ENCODE results near the gene TOP3B. TPM values are rescaled to one million over a fixed set of nuclear protein-coding genes. Genes with fewer than 3 reads are reported as not detected.

Gene TOP3B, protein sequence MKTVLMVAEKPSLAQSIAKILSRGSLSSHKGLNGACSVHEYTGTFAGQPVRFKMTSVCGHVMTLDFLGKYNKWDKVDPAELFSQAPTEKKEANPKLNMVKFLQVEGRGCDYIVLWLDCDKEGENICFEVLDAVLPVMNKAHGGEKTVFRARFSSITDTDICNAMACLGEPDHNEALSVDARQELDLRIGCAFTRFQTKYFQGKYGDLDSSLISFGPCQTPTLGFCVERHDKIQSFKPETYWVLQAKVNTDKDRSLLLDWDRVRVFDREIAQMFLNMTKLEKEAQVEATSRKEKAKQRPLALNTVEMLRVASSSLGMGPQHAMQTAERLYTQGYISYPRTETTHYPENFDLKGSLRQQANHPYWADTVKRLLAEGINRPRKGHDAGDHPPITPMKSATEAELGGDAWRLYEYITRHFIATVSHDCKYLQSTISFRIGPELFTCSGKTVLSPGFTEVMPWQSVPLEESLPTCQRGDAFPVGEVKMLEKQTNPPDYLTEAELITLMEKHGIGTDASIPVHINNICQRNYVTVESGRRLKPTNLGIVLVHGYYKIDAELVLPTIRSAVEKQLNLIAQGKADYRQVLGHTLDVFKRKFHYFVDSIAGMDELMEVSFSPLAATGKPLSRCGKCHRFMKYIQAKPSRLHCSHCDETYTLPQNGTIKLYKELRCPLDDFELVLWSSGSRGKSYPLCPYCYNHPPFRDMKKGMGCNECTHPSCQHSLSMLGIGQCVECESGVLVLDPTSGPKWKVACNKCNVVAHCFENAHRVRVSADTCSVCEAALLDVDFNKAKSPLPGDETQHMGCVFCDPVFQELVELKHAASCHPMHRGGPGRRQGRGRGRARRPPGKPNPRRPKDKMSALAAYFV
- 10 to 100 TPM; 39.3 to 45.2 (median 41.3) TPM for total RNA-seq

GRCh38 chr22:21982338-21982965, at the start of gene TOP3B:
TOP3B (minus strand) TSS chr22:21982787; CDS start chr22:21975709, 7,078 bp downstream.
- H3K4me1 Mint-ChIP-seq (ENCODE audit: low read depth): peaks cover 30% of the 10 kb centered on the region
- no peaks in the 10 kb centered on the region for H3K9me3 Mint-ChIP-seq
- ATAC-seq (peak; percentile 97 to 98), DNase-seq (peak; percentile 77)
- peak within 1 kb of the TSS; percentile 92 for H3K4me3 Mint-ChIP-seq
- no peaks in the 10 kb centered on the region for H3K36me3 Mint-ChIP-seq (ENCODE audit: insufficient read depth)
- H3K27me3 Mint-ChIP-seq (ENCODE audit: low read depth): no peaks in the 10 kb centered on the region

GRCh38 chr22:22031183-22031945, 48.8 kb upstream of the TOP3B start:
- DNase-seq (no peak), ATAC-seq (no peak)
- Mint-ChIP-seq H3K4me1 (ENCODE audit: low read depth) (no peaks in the 10 kb centered on the region), H3K27me3 (ENCODE audit: low read depth) (peaks cover 4% of the 10 kb centered on the region), H3K36me3 (ENCODE audit: insufficient read depth) (no peaks in the 10 kb centered on the region), H3K4me3 (no peak overlapping the region), H3K9me3 (no peaks in the 10 kb centered on the region)

- Mint-ChIP-seq H3K36me3 (ENCODE audit: insufficient read depth) (no peaks in the 10 kb centered on the region), H3K4me1 (ENCODE audit: low read depth) (no peaks in the 10 kb centered on the region), H3K9me3 (no peaks in the 10 kb centered on the region), H3K4me3 (no peak overlapping the region), H3K27me3 (ENCODE audit: low read depth) (peaks cover 4% of the 10 kb centered on the region)
- ATAC-seq (no peak), DNase-seq (no peak)
Measured at GRCh38 chr22:22030493-22031182, 48.1 kb upstream of the TOP3B start.

DNA sequence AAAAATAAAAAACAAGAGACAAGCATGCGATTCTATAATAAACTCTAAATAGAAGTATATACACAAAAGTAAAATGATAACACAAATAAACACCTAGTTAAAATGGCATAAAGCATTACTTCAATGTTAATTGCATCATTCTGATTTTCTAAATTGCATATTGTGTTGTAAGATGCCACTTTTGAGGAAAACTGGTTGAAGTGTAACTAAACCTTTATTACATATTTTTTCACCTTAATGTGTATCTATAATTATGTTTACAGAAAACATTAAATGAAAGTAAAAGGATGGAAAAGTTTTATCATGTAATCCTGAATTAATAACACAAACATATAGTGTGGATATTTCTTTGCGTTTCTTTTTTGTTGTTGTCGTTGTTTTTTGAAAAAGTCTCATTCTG, 45.4 kb upstream of the TOP3B start:
- no peak for DNase-seq
- Mint-ChIP-seq H3K4me1 (ENCODE audit: low read depth) (no peaks in the 10 kb centered on the region), H3K9me3 (no peaks in the 10 kb centered on the region), H3K27me3 (ENCODE audit: low read depth) (no peaks in the 10 kb centered on the region), H3K36me3 (ENCODE audit: insufficient read depth) (no peaks in the 10 kb centered on the region), H3K4me3 (no peak overlapping the region)
- no peak for ATAC-seq

GRCh38 chr22:22026157-22026831, 43.7 kb upstream of the TOP3B start:
- no peaks in the 10 kb centered on the region for H3K9me3 Mint-ChIP-seq
- no peak overlapping the region for H3K4me3 Mint-ChIP-seq
- no peaks in the 10 kb centered on the region for H3K36me3 Mint-ChIP-seq (ENCODE audit: insufficient read depth)
- ATAC-seq (no peak), DNase-seq (no peak)
- H3K4me1 Mint-ChIP-seq (ENCODE audit: low read depth): no peaks in the 10 kb centered on the region
- H3K27me3 Mint-ChIP-seq (ENCODE audit: low read depth): no peaks in the 10 kb centered on the region

DNA sequence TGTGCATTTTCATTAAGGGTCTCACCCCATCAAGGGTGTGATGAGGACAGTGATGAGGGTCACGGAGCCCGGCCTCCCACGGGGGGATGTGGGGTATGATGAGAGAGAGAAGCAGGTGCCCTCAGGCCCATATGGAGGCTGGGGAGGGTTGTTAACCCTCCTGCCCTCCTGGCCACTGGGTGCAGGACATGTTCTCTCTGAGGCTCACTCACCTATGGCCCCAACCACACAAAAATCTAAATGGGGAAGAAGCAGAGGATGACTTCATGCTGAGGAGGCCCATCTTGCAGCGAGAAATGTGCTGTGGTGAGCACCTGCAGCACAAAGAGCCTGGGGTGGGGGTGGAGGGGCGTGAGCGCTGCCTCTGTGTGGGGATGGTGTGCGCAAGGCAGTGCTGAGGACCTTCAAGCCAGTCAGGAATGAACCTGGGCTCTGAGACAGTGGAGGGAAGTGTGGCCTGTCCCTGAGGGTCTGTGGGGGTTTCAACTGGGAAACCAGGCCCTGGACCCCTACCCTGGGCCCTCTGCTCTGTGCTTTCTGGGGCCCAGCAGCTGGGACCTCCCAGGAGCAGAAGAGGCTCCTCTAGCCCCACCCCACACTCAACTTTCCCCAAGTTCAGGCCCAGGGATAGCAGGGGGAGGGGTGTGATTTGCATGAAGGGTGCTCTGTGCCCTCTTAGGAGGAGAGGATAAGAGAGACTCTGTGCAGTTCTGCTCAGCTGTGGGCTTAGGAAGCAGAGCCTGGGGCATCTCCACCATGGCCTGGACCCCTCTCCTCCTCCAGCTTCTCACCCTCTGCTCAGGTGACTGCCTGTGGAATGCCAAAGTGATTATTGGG, 43.0 kb upstream of the TOP3B start:
- no peaks in the 10 kb centered on the region for H3K4me1 Mint-ChIP-seq (ENCODE audit: low read depth)
- no peak for DNase-seq
- no peak overlapping the region for H3K4me3 Mint-ChIP-seq
- no peaks in the 10 kb centered on the region for H3K27me3 Mint-ChIP-seq (ENCODE audit: low read depth)
- H3K9me3 Mint-ChIP-seq: no peaks in the 10 kb centered on the region
- H3K36me3 Mint-ChIP-seq (ENCODE audit: insufficient read depth): no peaks in the 10 kb centered on the region
- ATAC-seq: no peak

DNA sequence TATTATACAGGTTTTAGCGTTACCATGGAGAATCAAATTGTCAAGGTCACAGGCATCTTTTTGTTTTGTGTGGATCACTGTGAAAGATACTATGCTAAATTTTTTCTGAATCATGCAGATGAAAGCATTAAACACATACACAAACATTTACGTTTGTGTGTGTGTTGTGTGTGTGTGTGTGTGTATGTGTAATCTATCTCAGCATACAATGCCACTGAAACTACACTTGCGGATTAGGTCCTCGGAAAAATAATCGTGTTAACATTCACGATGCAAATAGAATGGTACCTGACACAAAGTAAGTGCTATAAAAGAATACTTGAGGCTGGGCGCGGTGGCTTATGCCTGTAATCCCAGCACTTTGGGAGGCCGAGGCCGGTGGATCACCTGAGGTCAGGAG, 41.9 kb upstream of the TOP3B start:
- Mint-ChIP-seq H3K27me3 (ENCODE audit: low read depth) (no peaks in the 10 kb centered on the region), H3K36me3 (ENCODE audit: insufficient read depth) (no peaks in the 10 kb centered on the region), H3K4me1 (ENCODE audit: low read depth) (no peaks in the 10 kb centered on the region), H3K9me3 (no peaks in the 10 kb centered on the region), H3K4me3 (no peak overlapping the region)
- no peak for DNase-seq
- ATAC-seq: no peak

DNA sequence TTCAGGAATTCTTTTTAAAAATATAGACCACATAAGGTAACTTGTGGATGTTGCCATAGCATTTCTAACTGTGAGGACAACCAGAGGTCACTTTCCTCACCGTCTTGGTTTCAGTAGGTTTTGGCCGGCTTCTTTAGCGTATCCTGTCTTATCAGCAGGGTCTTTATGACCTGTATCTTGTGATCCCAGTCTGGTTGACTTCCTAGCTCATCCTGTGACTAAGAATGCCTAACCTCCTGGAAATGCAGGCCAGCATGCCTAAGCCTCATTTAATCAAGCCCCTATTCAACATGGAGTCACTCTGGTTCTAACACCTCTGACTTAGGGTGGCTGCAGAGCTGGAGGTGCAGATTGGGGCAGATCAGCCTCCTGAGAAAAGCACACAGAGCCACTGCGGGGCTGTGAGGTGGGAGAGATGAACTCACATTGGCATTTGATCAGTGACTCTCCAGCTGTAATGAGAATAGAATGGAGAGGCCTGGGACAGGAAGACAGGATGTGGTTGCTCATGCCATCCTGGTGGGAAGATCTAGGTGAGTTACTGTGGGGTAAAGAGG, 41.1 kb upstream of the TOP3B start:
- Mint-ChIP-seq H3K4me1 (ENCODE audit: low read depth) (no peaks in the 10 kb centered on the region), H3K4me3 (no peak overlapping the region)
- no peak for DNase-seq

GRCh38 chr22:22022947-22023534, 40.5 kb upstream of the TOP3B start:
- Mint-ChIP-seq H3K27me3 (ENCODE audit: low read depth) (peaks cover 2% of the 10 kb centered on the region), H3K9me3 (no peaks in the 10 kb centered on the region), H3K4me1 (ENCODE audit: low read depth) (no peaks in the 10 kb centered on the region), H3K4me3 (no peak overlapping the region), H3K36me3 (ENCODE audit: insufficient read depth) (no peaks in the 10 kb centered on the region)
- ATAC-seq: no peak
- no peak for DNase-seq

More for the DNA sequence above, 41.1 kb upstream of the TOP3B start:
- no peak for ATAC-seq
- Mint-ChIP-seq H3K9me3 (no peaks in the 10 kb centered on the region), H3K36me3 (ENCODE audit: insufficient read depth) (no peaks in the 10 kb centered on the region), H3K27me3 (ENCODE audit: low read depth) (no peaks in the 10 kb centered on the region)

DNA sequence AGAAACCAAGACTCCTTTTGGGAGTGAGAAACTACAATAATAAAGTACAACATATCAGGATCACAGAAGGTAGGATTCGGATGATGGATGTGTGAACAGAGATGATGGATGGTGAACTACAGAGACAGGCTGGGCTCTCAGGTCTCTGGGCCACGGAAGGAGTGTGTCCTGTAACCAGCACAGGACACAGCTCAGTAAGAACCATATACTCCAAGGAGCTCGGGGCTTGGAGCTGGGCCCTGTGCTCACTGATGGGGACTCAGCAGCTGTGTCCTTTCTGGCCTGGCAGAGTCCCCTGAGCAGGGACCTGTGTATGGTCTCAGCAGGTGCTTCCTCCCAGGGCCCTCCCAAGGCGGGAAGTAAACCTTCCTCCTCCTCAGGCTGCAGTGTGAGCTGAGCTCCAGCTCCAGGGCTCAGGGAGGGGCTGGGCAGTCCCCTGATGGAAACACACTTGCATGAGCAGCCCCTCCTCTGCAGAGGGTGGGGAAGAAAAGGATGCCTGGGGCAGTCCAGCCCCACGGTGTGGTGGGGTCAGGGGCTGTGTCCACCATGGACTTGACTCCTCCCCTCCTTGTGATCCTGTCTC, 39.8 kb upstream of the TOP3B start:
- H3K4me1 Mint-ChIP-seq (ENCODE audit: low read depth): no peaks in the 10 kb centered on the region
- H3K27me3 Mint-ChIP-seq (ENCODE audit: low read depth): peaks cover 5% of the 10 kb centered on the region
- no peaks in the 10 kb centered on the region for H3K9me3 Mint-ChIP-seq
- no peak overlapping the region for H3K4me3 Mint-ChIP-seq
- H3K36me3 Mint-ChIP-seq (ENCODE audit: insufficient read depth): no peaks in the 10 kb centered on the region
- DNase-seq (no peak), ATAC-seq (no peak)

- H3K36me3 Mint-ChIP-seq (ENCODE audit: insufficient read depth): no peaks in the 10 kb centered on the region
- ATAC-seq (no peak), DNase-seq (no peak)
- H3K4me3 Mint-ChIP-seq: no peak overlapping the region
- no peaks in the 10 kb centered on the region for H3K4me1 Mint-ChIP-seq (ENCODE audit: low read depth)
- peaks cover 5% of the 10 kb centered on the region for H3K27me3 Mint-ChIP-seq (ENCODE audit: low read depth)
- no peaks in the 10 kb centered on the region for H3K9me3 Mint-ChIP-seq
Measured at GRCh38 chr22:22021162-22021750, 38.7 kb upstream of the TOP3B start.
